Measurements from ENCODE around the gene MED25.
A peak's percentile ranks its signal among the peaks of the same experiment; 100 is the strongest.

MED25 gene

DNA sequence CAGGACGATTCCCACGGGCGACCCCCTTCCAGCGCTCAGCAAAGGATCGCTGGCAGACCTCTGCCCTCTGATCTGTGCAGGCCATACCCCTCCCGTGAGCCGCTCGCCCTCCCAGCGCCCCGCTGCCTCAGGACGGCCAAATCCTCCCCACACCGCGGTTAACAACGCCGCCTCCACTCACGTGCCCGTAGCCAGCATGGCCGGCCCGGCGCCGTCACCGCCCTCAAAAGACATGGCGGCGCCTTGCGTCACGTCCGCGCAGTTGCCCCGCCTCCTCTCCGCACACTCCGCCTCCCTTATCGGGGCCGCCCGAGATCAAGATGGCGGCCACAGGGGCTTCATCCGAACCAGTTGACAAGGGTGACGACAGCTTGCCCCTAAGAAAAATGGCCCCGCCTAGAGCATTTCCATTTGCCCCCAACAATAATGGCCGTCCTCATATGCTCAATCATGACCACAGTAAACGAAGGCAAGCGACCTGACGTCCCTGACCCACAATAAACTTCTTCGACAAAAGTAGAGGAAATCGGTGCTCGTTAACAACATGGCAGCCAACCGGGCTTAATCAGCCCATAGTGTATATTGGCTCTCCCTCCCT, 58.4 kb downstream of the MED25 start:
- no peaks in the 10 kb centered on the region for H3K27me3 ChIP-seq (ENCODE audit: control insufficient read depth, insufficient read depth, low read length)
- H3K4me3 ChIP-seq (ENCODE audit: low read depth, low read length) = peak overlapping the region; percentile 76
- H3K4me1 ChIP-seq (ENCODE audit: control insufficient read depth, insufficient read depth, low read length) = peaks cover 12% of the 10 kb centered on the region; the same call in 1 of the 2 replicates
- H3K9me3 ChIP-seq (ENCODE audit: control insufficient read depth, insufficient read depth, low read depth, low read length) = no peaks in the 10 kb centered on the region
- H3K27ac ChIP-seq (ENCODE audit: low read depth, low read length) = peak overlapping the region; percentile 89
- H3K9ac ChIP-seq (ENCODE audit: low read length) = peak overlapping the region; percentile 91
- peaks cover 27% of the 10 kb centered on the region for H3K36me3 ChIP-seq (ENCODE audit: control insufficient read depth, insufficient read depth, low read length)

DNA sequence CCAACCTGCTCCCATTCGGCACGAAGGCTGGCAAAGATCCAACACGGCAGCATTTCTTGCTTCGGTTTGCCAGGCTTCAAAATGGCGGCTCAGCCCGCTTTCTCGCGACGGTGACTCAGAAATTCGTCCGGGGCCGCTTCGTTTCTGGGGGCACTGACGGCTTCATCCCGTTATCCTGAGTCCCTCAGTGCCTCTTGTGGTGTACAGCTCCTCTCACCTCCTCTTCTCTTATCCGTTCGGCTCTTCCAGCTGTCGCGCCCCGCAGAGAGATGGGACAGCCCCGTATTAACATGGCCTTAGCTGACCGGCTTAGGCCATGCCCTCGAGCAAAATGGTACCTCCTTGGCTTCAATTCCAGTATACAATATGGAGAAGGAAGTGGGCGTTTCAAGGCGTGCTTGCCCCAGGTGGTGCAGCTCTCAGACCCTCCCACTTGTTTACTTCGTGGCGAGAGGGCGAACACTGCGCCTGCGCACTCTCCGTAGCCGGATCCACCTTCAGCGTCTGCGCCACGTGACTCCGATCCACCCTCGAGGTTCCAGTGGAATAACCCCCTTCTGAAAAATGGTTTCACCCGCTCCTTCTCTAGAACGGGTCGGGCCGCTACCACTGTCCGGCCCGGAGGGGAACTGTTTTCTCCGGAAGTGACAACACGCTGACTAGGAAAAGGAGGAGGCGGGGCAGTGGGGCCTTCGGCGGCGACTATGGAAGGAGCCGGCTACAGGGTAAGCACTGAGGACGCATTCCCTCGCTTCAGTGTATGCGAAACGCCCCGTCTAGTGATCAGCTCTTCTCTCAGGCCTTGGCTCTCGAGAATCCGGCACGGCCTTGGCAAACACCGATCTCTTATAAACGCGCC, 59.2 kb downstream of the MED25 start, which contains the start of the genes AKT1S1 and TBC1D17:
AKT1S1 (minus strand) TSS at position 336 of the 859 bp plus-strand sequence. CDS start 4,060 bp downstream, outside the sequence.
TBC1D17 (plus strand) TSS at position 683 of the 859 bp plus-strand sequence; CDS start at position 705, 22 bp downstream.
- H3K27ac ChIP-seq (ENCODE audit: low read depth, low read length) = peak within 1 kb of the TSS; percentile 89
- peaks cover 12% of the 10 kb centered on the region; the same call in 1 of the 2 replicates for H3K4me1 ChIP-seq (ENCODE audit: control insufficient read depth, insufficient read depth, low read length)
- peak within 1 kb of the TSS; percentile 91 for H3K9ac ChIP-seq (ENCODE audit: low read length)
- H3K27me3 ChIP-seq (ENCODE audit: control insufficient read depth, insufficient read depth, low read length) = no peaks in the 10 kb centered on the region
- no peaks in the 10 kb centered on the region for H3K9me3 ChIP-seq (ENCODE audit: control insufficient read depth, insufficient read depth, low read depth, low read length)
- H3K36me3 ChIP-seq (ENCODE audit: control insufficient read depth, insufficient read depth, low read length) = peaks cover 34% of the 10 kb centered on the region
- H3K4me3 ChIP-seq (ENCODE audit: low read depth, low read length) = peak within 1 kb of the TSS; percentile 76

DNA sequence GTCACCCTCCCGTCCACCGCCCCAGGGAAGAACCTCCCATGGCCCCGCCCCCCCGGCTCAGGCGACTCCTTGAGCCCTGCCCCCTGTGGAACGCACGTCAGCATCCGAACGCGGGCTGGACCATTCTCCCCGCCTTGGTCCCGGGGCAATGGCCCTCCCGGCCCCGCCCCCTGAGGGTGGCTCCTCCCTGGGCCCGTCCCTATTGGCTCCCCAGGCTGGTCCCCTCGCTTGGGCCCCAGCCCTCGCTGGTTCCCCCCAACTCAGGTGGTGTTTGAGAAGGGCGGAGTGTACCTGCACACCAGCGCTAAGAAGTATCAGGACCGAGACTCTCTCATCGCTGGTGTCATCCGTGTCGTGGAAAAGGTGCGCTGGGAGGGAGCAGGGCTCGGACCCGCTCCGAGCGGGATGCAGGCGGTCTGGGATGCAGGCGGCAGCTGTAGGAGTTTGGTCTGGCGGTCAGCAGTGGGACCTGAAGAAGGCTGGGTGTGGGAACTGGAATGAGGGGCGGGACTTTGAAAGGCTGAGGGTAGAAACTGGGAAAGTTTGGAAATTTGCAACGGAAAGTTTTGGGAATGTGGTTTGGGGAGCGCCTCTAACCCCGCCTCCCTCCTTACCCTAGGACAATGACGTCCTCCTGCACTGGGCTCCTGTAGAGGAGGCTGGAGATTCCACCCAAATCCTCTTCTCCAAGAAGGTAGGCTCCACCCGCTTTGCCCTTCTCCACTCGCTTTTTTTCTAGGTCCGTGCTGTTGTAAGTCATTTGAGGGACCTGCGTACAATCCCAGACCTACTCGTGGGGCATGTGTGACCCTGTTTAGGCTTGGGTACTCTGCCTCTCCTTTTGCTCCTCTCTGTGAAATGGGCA, 60.0 kb downstream of the MED25 start:
- H3K9me3 ChIP-seq (ENCODE audit: control insufficient read depth, insufficient read depth, low read depth, low read length) = no peaks in the 10 kb centered on the region
- peak overlapping the region; percentile 76 for H3K4me3 ChIP-seq (ENCODE audit: low read depth, low read length)
- no peaks in the 10 kb centered on the region for H3K27me3 ChIP-seq (ENCODE audit: control insufficient read depth, insufficient read depth, low read length)
- peak overlapping the region; percentile 89 for H3K27ac ChIP-seq (ENCODE audit: low read depth, low read length)
- peaks cover 43% of the 10 kb centered on the region for H3K36me3 ChIP-seq (ENCODE audit: control insufficient read depth, insufficient read depth, low read length)
- H3K9ac ChIP-seq (ENCODE audit: low read length) = peak overlapping the region; percentile 91
- peaks cover 12% of the 10 kb centered on the region; the same call in 1 of the 2 replicates for H3K4me1 ChIP-seq (ENCODE audit: control insufficient read depth, insufficient read depth, low read length)

DNA sequence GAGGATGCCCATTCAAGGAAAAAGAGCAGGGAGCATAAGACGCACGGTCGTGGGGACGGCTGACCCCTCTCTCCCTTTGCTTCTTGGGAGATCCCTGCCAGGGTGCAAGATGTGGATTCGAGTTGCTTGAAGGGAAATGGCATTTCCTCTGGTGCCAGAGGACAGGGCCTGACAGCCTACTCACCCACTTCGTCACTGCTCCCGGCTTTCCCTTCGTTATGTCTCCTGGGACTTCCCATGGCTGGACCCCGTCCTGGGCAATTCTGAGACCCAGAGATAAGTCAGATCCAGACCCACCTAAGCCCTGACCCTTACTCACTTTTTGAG, 60.6 kb downstream of the MED25 start:
- H3K27ac ChIP-seq (ENCODE audit: low read depth, low read length) = peak overlapping the region; percentile 1; the same call in 1 of the 2 replicates
- peak overlapping the region; percentile 76 for H3K4me3 ChIP-seq (ENCODE audit: low read depth, low read length)
- peak overlapping the region; percentile 75 for H3K9ac ChIP-seq (ENCODE audit: low read length)
- peaks cover 49% of the 10 kb centered on the region for H3K36me3 ChIP-seq (ENCODE audit: control insufficient read depth, insufficient read depth, low read length)
- H3K27me3 ChIP-seq (ENCODE audit: control insufficient read depth, insufficient read depth, low read length) = no peaks in the 10 kb centered on the region
- peaks cover 12% of the 10 kb centered on the region; the same call in 1 of the 2 replicates for H3K4me1 ChIP-seq (ENCODE audit: control insufficient read depth, insufficient read depth, low read length)
- H3K9me3 ChIP-seq (ENCODE audit: control insufficient read depth, insufficient read depth, low read depth, low read length) = no peaks in the 10 kb centered on the region

DNA sequence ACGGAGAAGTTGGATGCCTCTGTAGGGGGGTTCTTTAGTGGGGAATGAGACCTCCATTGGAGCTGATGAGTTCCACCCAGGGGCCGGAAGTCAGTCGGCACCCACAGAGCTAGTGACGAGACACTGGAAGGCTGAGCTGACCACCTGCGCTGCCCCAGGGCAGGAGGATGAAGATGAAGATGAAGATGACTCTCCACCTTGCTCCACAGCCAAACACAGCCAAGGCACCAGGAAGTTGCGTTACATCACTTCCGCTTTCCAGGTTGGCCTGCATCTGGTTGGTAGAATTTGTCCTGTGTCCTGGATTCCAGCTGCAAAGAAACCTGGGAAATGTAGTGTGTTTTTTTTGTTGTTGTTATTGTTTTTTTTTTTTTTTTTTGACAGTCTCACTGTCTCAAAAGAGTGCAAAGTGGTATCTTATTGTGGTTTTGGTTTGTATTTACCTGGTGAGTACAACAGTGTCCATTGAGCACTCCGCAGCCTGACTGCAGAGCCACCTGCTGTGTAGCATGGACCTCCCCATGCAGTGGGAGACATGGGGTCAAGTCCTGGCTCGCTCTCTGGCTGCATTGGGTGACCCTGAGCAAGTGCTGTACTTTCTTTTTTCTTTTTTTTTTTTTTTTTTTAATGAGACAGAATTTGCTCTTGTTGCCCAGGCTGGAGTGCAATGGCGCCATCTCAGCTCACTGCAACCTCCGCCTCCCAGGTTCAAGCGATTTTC, 61.3 kb downstream of the MED25 start:
- Histone ChIP-seq H3K27me3 (ENCODE audit: control insufficient read depth, insufficient read depth, low read length) (no peaks in the 10 kb centered on the region), H3K36me3 (ENCODE audit: control insufficient read depth, insufficient read depth, low read length) (peaks cover 56% of the 10 kb centered on the region), H3K9ac (ENCODE audit: low read length) (no peak overlapping the region), H3K4me1 (ENCODE audit: control insufficient read depth, insufficient read depth, low read length) (peaks cover 12% of the 10 kb centered on the region; the same call in 1 of the 2 replicates), H3K9me3 (ENCODE audit: control insufficient read depth, insufficient read depth, low read depth, low read length) (no peaks in the 10 kb centered on the region), H3K27ac (ENCODE audit: low read depth, low read length) (no peak overlapping the region), H3K4me3 (ENCODE audit: low read depth, low read length) (peak overlapping the region; percentile 76)

DNA sequence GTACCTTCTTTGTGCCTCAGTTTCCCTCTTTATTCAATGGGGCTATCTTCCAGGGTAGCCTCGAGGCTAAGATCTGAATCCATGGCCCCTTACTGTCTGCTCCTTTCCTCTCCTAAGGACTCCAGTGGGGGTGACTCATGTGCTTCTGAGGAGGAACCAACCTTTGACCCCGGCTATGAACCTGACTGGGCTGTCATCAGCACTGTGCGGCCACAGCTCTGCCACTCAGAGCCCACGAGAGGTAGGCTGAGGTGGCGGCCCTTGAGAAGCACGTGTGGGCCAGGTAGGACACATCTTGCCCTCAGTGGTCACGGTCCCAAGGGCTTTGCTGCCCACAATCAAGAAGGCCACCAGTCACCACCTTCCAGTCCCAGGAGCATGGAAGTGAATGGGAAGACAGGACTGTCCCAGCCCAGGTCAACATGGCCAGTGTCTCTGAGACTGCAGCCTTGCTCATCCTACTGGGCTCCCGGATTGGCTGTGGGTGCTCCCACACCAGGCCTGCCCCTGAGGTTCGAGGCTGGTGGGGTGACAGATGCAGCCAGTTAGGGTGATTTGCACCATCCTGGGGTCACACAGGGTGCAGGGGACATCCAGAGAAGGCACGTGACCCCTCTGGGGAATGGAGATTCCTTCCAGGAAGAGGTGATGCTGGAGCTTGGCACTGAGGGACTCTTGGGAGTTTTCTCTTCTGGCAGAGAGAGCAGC, 62.2 kb downstream of the MED25 start:
- no peak overlapping the region for H3K9ac ChIP-seq (ENCODE audit: low read length)
- H3K27me3 ChIP-seq (ENCODE audit: control insufficient read depth, insufficient read depth, low read length) = no peaks in the 10 kb centered on the region
- H3K4me3 ChIP-seq (ENCODE audit: low read depth, low read length) = no peak overlapping the region
- peaks cover 11% of the 10 kb centered on the region; the same call in 1 of the 2 replicates for H3K4me1 ChIP-seq (ENCODE audit: control insufficient read depth, insufficient read depth, low read length)
- no peaks in the 10 kb centered on the region for H3K9me3 ChIP-seq (ENCODE audit: control insufficient read depth, insufficient read depth, low read depth, low read length)
- H3K27ac ChIP-seq (ENCODE audit: low read depth, low read length) = no peak overlapping the region
- H3K36me3 ChIP-seq (ENCODE audit: control insufficient read depth, insufficient read depth, low read length) = peaks cover 64% of the 10 kb centered on the region

DNA sequence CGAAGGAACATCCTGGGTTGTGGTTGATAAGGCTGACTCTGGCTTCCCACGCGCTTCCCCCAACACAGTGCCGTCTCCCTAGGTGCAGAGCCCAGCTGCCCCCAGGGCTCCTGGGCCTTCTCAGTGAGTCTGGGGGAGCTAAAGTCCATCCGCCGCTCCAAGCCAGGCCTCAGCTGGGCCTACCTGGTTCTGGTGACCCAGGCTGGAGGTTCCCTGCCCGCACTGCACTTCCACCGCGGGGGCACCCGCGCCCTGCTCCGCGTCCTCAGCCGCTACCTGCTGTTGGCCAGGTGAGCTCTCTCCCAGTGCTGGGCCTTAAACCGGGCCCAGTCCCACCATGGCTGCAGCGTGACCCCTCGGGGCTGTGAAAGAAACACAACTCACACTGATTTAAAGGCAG, 63.1 kb downstream of the MED25 start:
- H3K27me3 ChIP-seq (ENCODE audit: control insufficient read depth, insufficient read depth, low read length) = no peaks in the 10 kb centered on the region
- no peaks in the 10 kb centered on the region for H3K9me3 ChIP-seq (ENCODE audit: control insufficient read depth, insufficient read depth, low read depth, low read length)
- no peak overlapping the region for H3K4me3 ChIP-seq (ENCODE audit: low read depth, low read length)
- peaks cover 8% of the 10 kb centered on the region; the same call in 1 of the 2 replicates for H3K4me1 ChIP-seq (ENCODE audit: control insufficient read depth, insufficient read depth, low read length)
- peaks cover 70% of the 10 kb centered on the region for H3K36me3 ChIP-seq (ENCODE audit: control insufficient read depth, insufficient read depth, low read length)
- H3K9ac ChIP-seq (ENCODE audit: low read length) = no peak overlapping the region
- no peak overlapping the region for H3K27ac ChIP-seq (ENCODE audit: low read depth, low read length)

DNA sequence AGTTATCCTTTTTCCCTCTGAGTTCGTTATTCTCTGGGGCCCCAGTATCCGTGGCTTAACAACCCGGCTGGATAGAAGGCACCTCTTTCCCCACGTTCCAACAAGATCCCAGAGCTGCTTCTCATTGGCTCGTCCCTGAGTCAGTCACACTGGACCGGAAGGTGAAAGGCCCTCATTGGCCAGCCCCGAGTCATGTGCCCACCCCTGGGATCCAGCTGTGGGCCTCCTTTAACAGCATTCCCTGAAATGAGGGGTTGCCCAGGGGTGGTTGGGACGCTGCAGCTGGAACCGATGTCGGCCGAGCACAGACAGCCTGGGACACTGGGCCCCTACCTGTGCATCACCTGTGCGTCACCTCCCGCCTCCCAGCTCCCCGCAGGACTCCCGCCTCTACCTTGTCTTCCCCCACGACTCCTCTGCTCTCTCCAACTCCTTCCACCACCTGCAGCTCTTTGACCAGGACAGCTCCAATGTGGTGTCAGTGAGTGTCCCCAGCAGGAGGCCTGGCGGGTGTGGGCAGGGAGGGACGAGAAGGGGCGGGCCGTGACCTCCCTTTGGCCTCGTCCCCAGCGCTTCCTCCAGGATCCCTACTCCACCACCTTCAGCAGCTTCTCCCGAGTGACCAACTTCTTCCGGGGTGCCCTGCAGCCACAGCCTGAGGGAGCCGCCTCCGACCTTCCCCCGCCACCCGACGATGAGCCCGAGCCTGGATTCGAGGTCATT, 63.7 kb downstream of the MED25 start:
- H3K9me3 ChIP-seq (ENCODE audit: control insufficient read depth, insufficient read depth, low read depth, low read length) = no peaks in the 10 kb centered on the region
- peaks cover 8% of the 10 kb centered on the region; the same call in 1 of the 2 replicates for H3K4me1 ChIP-seq (ENCODE audit: control insufficient read depth, insufficient read depth, low read length)
- no peak overlapping the region for H3K27ac ChIP-seq (ENCODE audit: low read depth, low read length)
- H3K36me3 ChIP-seq (ENCODE audit: control insufficient read depth, insufficient read depth, low read length) = peaks cover 73% of the 10 kb centered on the region
- no peak overlapping the region for H3K9ac ChIP-seq (ENCODE audit: low read length)
- H3K27me3 ChIP-seq (ENCODE audit: control insufficient read depth, insufficient read depth, low read length) = no peaks in the 10 kb centered on the region
- H3K4me3 ChIP-seq (ENCODE audit: low read depth, low read length) = no peak overlapping the region

DNA sequence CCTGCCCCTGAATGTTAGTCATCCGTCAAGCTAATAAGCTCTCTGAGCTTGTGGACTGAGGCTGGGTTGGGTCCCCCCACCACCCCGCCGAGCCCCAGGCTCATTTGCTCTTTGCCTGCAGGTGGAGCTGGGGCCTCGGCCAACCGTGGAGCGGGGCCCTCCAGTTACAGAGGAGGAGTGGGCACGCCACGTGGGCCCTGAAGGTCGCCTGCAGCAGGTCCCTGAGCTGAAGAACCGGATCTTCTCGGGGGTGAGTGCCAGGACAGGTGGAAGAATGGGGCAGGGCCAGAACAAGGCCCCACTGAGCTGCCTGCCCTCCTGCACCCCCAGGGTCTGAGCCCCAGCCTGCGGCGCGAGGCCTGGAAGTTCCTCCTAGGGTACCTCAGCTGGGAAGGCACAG, 64.6 kb downstream of the MED25 start:
- Histone ChIP-seq H3K36me3 (ENCODE audit: control insufficient read depth, insufficient read depth, low read length) (peaks cover 76% of the 10 kb centered on the region), H3K9ac (ENCODE audit: low read length) (no peak overlapping the region), H3K4me1 (ENCODE audit: control insufficient read depth, insufficient read depth, low read length) (peaks cover 8% of the 10 kb centered on the region; the same call in 1 of the 2 replicates), H3K27me3 (ENCODE audit: control insufficient read depth, insufficient read depth, low read length) (no peaks in the 10 kb centered on the region), H3K4me3 (ENCODE audit: low read depth, low read length) (no peak overlapping the region), H3K9me3 (ENCODE audit: control insufficient read depth, insufficient read depth, low read depth, low read length) (no peaks in the 10 kb centered on the region), H3K27ac (ENCODE audit: low read depth, low read length) (no peak overlapping the region)
